Activated naive CD8-positive, alpha-beta T cell treated with anti-CD3 and anti-CD28 coated beads, Interleukin-2, amount 50 U/mL, for 24 hours (primary cell): ENCODE results near the gene PCBP3.
"Not testable (repeated sequence)": the region's sequence is repeated elsewhere in the genome, so short reads cannot be mapped to it uniquely, and the experiment has no call there.

Experiments used
- ATAC-seq: fragments of 150-1000 bp; cut with Tn5 transposase; one replicate; pipeline ENCODE4 v1.10.0; 2021
- DNase-seq: peaks from one replicate; pipeline ENCODE4 v3.0.0; 2021
- H3K27ac Mint-ChIP-seq: one replicate; pipeline ENCODE4 v1.8.0; 2021; ENCODE audit warnings: mild to moderate bottlenecking, mixed read lengths
- H3K27me3 Mint-ChIP-seq: one replicate; pipeline ENCODE4 v1.8.0; 2021; ENCODE audit warnings: mixed read lengths
- H3K36me3 Mint-ChIP-seq: one replicate; pipeline ENCODE4 v1.8.0; 2021; ENCODE audit warnings: low read depth, mixed read lengths
- H3K4me1 Mint-ChIP-seq: one replicate; pipeline ENCODE4 v1.8.0; 2021; ENCODE audit warnings: mixed read lengths
- H3K4me3 Mint-ChIP-seq: one replicate; pipeline ENCODE4 v1.8.0; 2021; ENCODE audit warnings: mild to moderate bottlenecking, moderate library complexity, mixed read lengths
- H3K9me3 Mint-ChIP-seq: one replicate; pipeline ENCODE4 v1.8.0; 2021; ENCODE audit warnings: mixed read lengths

Gene PCBP3

GRCh38 chr21:45949928-45950739 lies 306.6 kb downstream of the PCBP3 start:
- Mint-ChIP-seq H3K9me3 (no peaks in the 10 kb centered on the region), H3K27ac (no peak overlapping the region), H3K4me1 (no peaks in the 10 kb centered on the region), H3K27me3 (peaks cover 5% of the 10 kb centered on the region), H3K4me3 (no peak overlapping the region), H3K36me3 (no peaks in the 10 kb centered on the region)
- DNase-seq: no peak
- ATAC-seq: no peak

- H3K36me3 Mint-ChIP-seq: no peaks in the 10 kb centered on the region
- no peak overlapping the region for H3K27ac Mint-ChIP-seq
- H3K4me3 Mint-ChIP-seq: no peak overlapping the region
- DNase-seq: no peak
- no peak for ATAC-seq
- no peaks in the 10 kb centered on the region for H3K9me3 Mint-ChIP-seq
- peaks cover 5% of the 10 kb centered on the region for H3K27me3 Mint-ChIP-seq
- H3K4me1 Mint-ChIP-seq: no peaks in the 10 kb centered on the region
Observed at GRCh38 chr21:45950740-45951515, 307.4 kb downstream of the PCBP3 start.

GRCh38 chr21:45951676-45952075 lies 308.2 kb downstream of the PCBP3 start:
- no peak for DNase-seq
- Mint-ChIP-seq H3K27me3 (peaks cover 9% of the 10 kb centered on the region), H3K27ac (no peak overlapping the region), H3K4me1 (no peaks in the 10 kb centered on the region), H3K4me3 (no peak overlapping the region), H3K36me3 (no peaks in the 10 kb centered on the region), H3K9me3 (no peaks in the 10 kb centered on the region)
- ATAC-seq: no peak

GRCh38 chr21:45952527-45952926 lies 309.0 kb downstream of the PCBP3 start:
- not testable (repeated sequence) for H3K36me3 Mint-ChIP-seq, ATAC-seq, H3K27ac Mint-ChIP-seq, H3K27me3 Mint-ChIP-seq, H3K4me1 Mint-ChIP-seq, H3K9me3 Mint-ChIP-seq, H3K4me3 Mint-ChIP-seq, DNase-seq

- H3K9me3 Mint-ChIP-seq: no peaks in the 10 kb centered on the region
- H3K4me3 Mint-ChIP-seq: no peak overlapping the region
- no peaks in the 10 kb centered on the region for H3K4me1 Mint-ChIP-seq
- peaks cover 9% of the 10 kb centered on the region for H3K27me3 Mint-ChIP-seq
- DNase-seq (no peak), ATAC-seq (no peak)
- no peaks in the 10 kb centered on the region for H3K36me3 Mint-ChIP-seq
- H3K27ac Mint-ChIP-seq: no peak overlapping the region
Observed at GRCh38 chr21:45952974-45953373, 309.4 kb downstream of the PCBP3 start.

GRCh38 chr21:45954261-45954660 lies 310.7 kb downstream of the PCBP3 start:
- Mint-ChIP-seq H3K4me1 (no peaks in the 10 kb centered on the region), H3K36me3 (no peaks in the 10 kb centered on the region), H3K4me3 (no peak overlapping the region), H3K27me3 (peaks cover 15% of the 10 kb centered on the region), H3K9me3 (no peaks in the 10 kb centered on the region), H3K27ac (no peak overlapping the region)
- DNase-seq (no peak), ATAC-seq (no peak)

GRCh38 chr21:45954921-45955320 lies 311.4 kb downstream of the PCBP3 start:
- Mint-ChIP-seq H3K27me3 (peaks cover 15% of the 10 kb centered on the region), H3K4me3 (no peak overlapping the region), H3K27ac (no peak overlapping the region), H3K4me1 (no peaks in the 10 kb centered on the region), H3K36me3 (no peaks in the 10 kb centered on the region), H3K9me3 (no peaks in the 10 kb centered on the region)
- DNase-seq: no peak
- ATAC-seq: no peak

- peaks cover 17% of the 10 kb centered on the region for H3K9me3 Mint-ChIP-seq
- no peak overlapping the region for H3K27ac Mint-ChIP-seq
- H3K36me3 Mint-ChIP-seq: peaks cover 5% of the 10 kb centered on the region
- DNase-seq (no peak), ATAC-seq (no peak)
- H3K4me3 Mint-ChIP-seq: no peak overlapping the region
- peaks cover 23% of the 10 kb centered on the region for H3K27me3 Mint-ChIP-seq
- H3K4me1 Mint-ChIP-seq: no peaks in the 10 kb centered on the region
Observed at GRCh38 chr21:45957551-45957950, 314.0 kb downstream of the PCBP3 start.

GRCh38 chr21:45957981-45958600 lies 314.6 kb downstream of the PCBP3 start:
- Mint-ChIP-seq H3K9me3 (peaks cover 17% of the 10 kb centered on the region), H3K27me3 (peaks cover 23% of the 10 kb centered on the region), H3K4me3 (no peak overlapping the region), H3K4me1 (no peaks in the 10 kb centered on the region), H3K36me3 (peaks cover 5% of the 10 kb centered on the region), H3K27ac (no peak overlapping the region)
- ATAC-seq (no peak), DNase-seq (no peak)

GRCh38 chr21:45959182-45959581 lies 315.7 kb downstream of the PCBP3 start:
- H3K4me3 Mint-ChIP-seq: no peak overlapping the region
- DNase-seq (no peak), ATAC-seq (no peak)
- H3K9me3 Mint-ChIP-seq: peaks cover 23% of the 10 kb centered on the region
- H3K27me3 Mint-ChIP-seq: peaks cover 23% of the 10 kb centered on the region
- H3K36me3 Mint-ChIP-seq: peaks cover 5% of the 10 kb centered on the region
- H3K27ac Mint-ChIP-seq: no peak overlapping the region
- H3K4me1 Mint-ChIP-seq: no peaks in the 10 kb centered on the region

- H3K27ac Mint-ChIP-seq: no peak overlapping the region
- peaks cover 23% of the 10 kb centered on the region for H3K27me3 Mint-ChIP-seq
- no peak overlapping the region for H3K4me3 Mint-ChIP-seq
- H3K9me3 Mint-ChIP-seq: peaks cover 24% of the 10 kb centered on the region
- no peak for ATAC-seq
- DNase-seq: no peak
- H3K4me1 Mint-ChIP-seq: no peaks in the 10 kb centered on the region
- peaks cover 5% of the 10 kb centered on the region for H3K36me3 Mint-ChIP-seq
Observed at GRCh38 chr21:45959779-45960390, 316.4 kb downstream of the PCBP3 start.

- Mint-ChIP-seq H3K9me3 (peaks cover 24% of the 10 kb centered on the region), H3K27me3 (peaks cover 22% of the 10 kb centered on the region)
- H3K4me3 Mint-ChIP-seq, H3K4me1 Mint-ChIP-seq, ATAC-seq, H3K36me3 Mint-ChIP-seq, DNase-seq, H3K27ac Mint-ChIP-seq: not testable (repeated sequence)
Observed at GRCh38 chr21:45961408-45961807, 317.9 kb downstream of the PCBP3 start.

GRCh38 chr21:45962531-45963231 lies 319.2 kb downstream of the PCBP3 start:
- peaks cover 19% of the 10 kb centered on the region for H3K27me3 Mint-ChIP-seq
- H3K36me3 Mint-ChIP-seq: peaks cover 5% of the 10 kb centered on the region
- H3K9me3 Mint-ChIP-seq: peaks cover 24% of the 10 kb centered on the region
- H3K4me3 Mint-ChIP-seq: no peak overlapping the region
- ATAC-seq (no peak), DNase-seq (no peak)
- H3K4me1 Mint-ChIP-seq: no peaks in the 10 kb centered on the region
- H3K27ac Mint-ChIP-seq: no peak overlapping the region

GRCh38 chr21:45963232-45963570 lies 319.7 kb downstream of the PCBP3 start:
- H3K36me3 Mint-ChIP-seq: peaks cover 5% of the 10 kb centered on the region
- peaks cover 24% of the 10 kb centered on the region for H3K9me3 Mint-ChIP-seq
- DNase-seq: no peak

More at GRCh38 chr21:45963232-45963570, 319.7 kb downstream of the PCBP3 start:
- Mint-ChIP-seq H3K4me1 (no peaks in the 10 kb centered on the region), H3K27ac (no peak overlapping the region), H3K27me3 (peaks cover 18% of the 10 kb centered on the region), H3K4me3 (no peak overlapping the region)
- no peak for ATAC-seq
